Ovary (tissue), 3 donors: ENCODE results near the gene CEP85.

Experiments
- EP300 ChIP-seq: sonication (generic); formaldehyde crosslinking; IDR thresholded peaks from one replicate; pipeline ENCODE4 v1.6.1; 2017; ENCODE audit warnings: antibody characterized with exemption
- POLR2A ChIP-seq: fragments of 450-650 bp; IDR thresholded peaks from one replicate; pipeline ENCODE4 v1.6.1; 2017; ENCODE audit warnings: antibody characterized with exemption, mild to moderate bottlenecking, moderate library complexity
- TF ChIP-seq, protein P1 (sequence below), 3 donors: fragments of 450-650 bp in 2 of 3; fragments of 200-600 bp in 1 of 3; IDR thresholded peaks; one replicate each; pipeline versions ENCODE4 v1.5.1 to v1.8.0; 2016 to 2022; ENCODE audit warnings: antibody characterized with exemption in 3 of 3, mild to moderate bottlenecking in 1 of 3
- donor health status: DM: no; HTN: no; CAD: no.

DNA sequence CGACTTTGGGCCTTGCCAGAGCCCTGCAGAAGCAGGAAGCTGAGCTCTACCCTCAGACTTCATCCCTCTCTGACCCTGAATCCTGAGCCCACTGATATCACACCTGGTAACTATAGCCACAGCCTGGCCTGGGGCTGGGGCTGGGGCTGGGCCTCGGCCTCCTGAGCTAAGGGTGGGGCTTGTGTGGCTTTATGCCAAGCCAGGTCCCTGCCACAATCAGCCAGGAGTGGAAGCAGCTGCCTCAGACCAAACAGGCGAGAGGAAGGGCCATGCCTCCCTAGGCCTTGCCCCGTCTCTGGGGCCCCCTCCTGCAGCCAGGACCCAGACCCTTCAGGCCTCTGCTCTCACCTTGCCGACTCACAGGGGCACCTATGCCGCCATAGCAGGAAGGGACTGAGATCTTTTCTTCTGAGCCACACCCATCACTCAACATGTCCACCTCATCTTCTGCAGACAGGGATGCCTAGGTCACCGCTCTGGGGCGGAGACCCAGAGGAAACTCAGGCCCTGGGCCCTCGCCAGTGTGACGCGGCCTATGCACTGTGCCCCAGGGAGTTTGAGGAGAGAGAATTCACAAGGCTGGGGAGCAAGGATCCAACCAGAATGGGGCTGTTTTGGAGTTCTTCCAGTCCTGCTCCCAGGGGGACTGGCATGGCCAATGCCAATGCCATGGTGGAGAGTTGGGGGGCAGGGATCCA is 66.7 kb downstream of the CEP85 start:
- TF ChIP-seq, protein P1, sequence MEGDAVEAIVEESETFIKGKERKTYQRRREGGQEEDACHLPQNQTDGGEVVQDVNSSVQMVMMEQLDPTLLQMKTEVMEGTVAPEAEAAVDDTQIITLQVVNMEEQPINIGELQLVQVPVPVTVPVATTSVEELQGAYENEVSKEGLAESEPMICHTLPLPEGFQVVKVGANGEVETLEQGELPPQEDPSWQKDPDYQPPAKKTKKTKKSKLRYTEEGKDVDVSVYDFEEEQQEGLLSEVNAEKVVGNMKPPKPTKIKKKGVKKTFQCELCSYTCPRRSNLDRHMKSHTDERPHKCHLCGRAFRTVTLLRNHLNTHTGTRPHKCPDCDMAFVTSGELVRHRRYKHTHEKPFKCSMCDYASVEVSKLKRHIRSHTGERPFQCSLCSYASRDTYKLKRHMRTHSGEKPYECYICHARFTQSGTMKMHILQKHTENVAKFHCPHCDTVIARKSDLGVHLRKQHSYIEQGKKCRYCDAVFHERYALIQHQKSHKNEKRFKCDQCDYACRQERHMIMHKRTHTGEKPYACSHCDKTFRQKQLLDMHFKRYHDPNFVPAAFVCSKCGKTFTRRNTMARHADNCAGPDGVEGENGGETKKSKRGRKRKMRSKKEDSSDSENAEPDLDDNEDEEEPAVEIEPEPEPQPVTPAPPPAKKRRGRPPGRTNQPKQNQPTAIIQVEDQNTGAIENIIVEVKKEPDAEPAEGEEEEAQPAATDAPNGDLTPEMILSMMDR (IDR thresholded peaks at IDR 0.05): no peak
- TF ChIP-seq POLR2A (no peak), EP300 (no peak)
